Peyer's patch (tissue), 4 donors: ENCODE results near the gene RGS13.

Experiments
- POLR2A ChIP-seq, 2 donors: fragments of 450-650 bp; IDR thresholded peaks; one replicate each; pipeline ENCODE4 v1.5.1; 2017; ENCODE audit warnings: antibody characterized with exemption in 2 of 2, mild to moderate bottlenecking in 2 of 2, moderate library complexity in 2 of 2
- TF ChIP-seq, protein P1 (sequence below), 6 experiments: fragments of 450-650 bp in 4 of 6; fragments of 200-600 bp in 2 of 6; sonication (generic) in 1 of 6; IDR thresholded peaks; one replicate each; pipeline ENCODE4 v1.5.1; 2017 to 2019; ENCODE audit warnings: antibody characterized with exemption in 6 of 6, mild to moderate bottlenecking in 3 of 6, moderate library complexity in 1 of 6

DNA sequence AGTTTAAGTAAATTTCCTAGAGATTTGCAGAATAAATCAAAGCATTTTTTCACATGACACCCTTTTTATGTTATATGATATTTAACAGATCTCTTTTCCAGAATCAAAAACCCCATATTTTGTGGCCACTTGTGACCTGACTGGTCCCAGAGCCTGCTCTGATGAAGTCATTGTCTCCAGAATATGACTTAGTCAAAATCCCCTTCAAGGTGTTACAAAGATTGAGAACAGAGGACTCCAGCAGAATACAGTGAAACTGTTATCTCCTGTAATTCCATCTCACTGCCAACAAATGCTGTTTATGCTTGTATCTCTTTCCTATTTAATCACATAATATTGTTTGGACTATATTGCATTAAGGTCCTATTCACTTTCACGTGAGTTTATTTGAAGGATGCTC lies 34.8 kb upstream of the RGS13 start:
- no peak for TF ChIP-seq POLR2A (IDR thresholded peaks at IDR 0.05)
- TF ChIP-seq, protein P1, sequence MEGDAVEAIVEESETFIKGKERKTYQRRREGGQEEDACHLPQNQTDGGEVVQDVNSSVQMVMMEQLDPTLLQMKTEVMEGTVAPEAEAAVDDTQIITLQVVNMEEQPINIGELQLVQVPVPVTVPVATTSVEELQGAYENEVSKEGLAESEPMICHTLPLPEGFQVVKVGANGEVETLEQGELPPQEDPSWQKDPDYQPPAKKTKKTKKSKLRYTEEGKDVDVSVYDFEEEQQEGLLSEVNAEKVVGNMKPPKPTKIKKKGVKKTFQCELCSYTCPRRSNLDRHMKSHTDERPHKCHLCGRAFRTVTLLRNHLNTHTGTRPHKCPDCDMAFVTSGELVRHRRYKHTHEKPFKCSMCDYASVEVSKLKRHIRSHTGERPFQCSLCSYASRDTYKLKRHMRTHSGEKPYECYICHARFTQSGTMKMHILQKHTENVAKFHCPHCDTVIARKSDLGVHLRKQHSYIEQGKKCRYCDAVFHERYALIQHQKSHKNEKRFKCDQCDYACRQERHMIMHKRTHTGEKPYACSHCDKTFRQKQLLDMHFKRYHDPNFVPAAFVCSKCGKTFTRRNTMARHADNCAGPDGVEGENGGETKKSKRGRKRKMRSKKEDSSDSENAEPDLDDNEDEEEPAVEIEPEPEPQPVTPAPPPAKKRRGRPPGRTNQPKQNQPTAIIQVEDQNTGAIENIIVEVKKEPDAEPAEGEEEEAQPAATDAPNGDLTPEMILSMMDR (IDR thresholded peaks at IDR 0.05): no peak
